ENCODE data around the gene GTF3C6.

DNA sequence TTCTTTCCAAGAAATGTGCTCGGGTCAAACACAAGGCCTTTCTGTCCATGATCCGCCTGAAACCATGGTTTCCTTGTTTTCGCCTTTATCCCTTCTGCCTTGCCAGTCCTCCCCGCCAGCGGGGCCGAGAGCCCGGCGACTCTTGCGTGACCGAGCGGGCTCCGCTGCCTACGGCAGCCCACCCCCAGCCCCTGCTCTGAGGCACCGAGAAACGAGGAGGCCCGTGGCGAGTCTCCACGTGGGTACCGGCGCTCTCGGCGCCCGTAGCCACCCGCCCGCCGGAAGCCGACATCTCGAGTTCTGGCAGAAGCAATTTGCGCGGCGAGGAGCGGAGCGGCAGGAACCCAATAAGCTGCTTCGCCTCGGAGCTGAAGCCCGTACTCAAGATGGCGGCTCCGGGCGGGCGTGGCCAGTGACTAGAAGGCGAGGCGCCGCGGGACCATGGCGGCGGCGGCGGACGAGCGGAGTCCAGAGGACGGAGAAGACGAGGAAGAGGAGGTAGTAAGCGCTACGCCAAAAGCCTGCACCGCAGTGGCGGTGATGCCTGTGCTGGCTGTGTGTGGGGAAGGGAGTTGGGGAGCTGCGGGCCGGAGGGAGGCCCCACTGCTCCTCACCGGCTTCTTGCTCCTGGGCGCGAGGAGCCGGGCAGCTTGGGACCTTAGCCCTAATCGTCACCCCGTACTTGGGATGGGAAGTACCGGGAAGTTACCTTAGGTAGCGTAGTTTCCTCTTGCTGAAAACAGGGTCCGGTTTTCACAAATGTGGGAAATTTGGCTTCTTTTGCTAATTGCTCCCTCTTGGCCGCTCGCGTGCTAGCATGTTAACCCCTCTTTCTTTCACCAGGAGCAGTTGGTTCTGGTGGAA lies at the start of gene GTF3C6:
- TF ChIP-seq ESRRA (IDR thresholded peaks at IDR 0.05; ENCODE audit: borderline replicate concordance, low read length) (no peak), FOSL2 (IDR thresholded peaks at IDR 0.05) (no peak), FOSL2 (CRISPR knock-in tag; IDR thresholded peaks at IDR 0.05) (no peak), RARB (CRISPR knock-in tag; IDR thresholded peaks at IDR 0.05) (no peak), NPAS2 (CRISPR knock-in tag; IDR thresholded peaks at IDR 0.05; ENCODE audit: borderline replicate concordance) (0 out of 2 replicates have a peak, but pooled peaks have one; percentile 48), RAD21 (conservative IDR thresholded peaks at IDR 0.05 in 1 of 2, IDR thresholded peaks at IDR 0.05 in 1 of 2) (no peak; a peak in 1 of 5 replicates), MYC (IDR thresholded peaks at IDR 0.05; ENCODE audit: borderline replicate concordance, low read length) (peak; percentile 83; the same call in 1 of the 2 replicates), SREBF2 (IDR thresholded peaks at IDR 0.05) (no peak)
- TF ChIP-seq, protein P1, sequence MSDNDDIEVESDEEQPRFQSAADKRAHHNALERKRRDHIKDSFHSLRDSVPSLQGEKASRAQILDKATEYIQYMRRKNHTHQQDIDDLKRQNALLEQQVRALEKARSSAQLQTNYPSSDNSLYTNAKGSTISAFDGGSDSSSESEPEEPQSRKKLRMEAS (IDR thresholded peaks at IDR 0.05), result peak; percentile 91
- TF ChIP-seq, protein P2, sequence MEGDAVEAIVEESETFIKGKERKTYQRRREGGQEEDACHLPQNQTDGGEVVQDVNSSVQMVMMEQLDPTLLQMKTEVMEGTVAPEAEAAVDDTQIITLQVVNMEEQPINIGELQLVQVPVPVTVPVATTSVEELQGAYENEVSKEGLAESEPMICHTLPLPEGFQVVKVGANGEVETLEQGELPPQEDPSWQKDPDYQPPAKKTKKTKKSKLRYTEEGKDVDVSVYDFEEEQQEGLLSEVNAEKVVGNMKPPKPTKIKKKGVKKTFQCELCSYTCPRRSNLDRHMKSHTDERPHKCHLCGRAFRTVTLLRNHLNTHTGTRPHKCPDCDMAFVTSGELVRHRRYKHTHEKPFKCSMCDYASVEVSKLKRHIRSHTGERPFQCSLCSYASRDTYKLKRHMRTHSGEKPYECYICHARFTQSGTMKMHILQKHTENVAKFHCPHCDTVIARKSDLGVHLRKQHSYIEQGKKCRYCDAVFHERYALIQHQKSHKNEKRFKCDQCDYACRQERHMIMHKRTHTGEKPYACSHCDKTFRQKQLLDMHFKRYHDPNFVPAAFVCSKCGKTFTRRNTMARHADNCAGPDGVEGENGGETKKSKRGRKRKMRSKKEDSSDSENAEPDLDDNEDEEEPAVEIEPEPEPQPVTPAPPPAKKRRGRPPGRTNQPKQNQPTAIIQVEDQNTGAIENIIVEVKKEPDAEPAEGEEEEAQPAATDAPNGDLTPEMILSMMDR (IDR thresholded peaks at IDR 0.05), result no peak
